A549 (cell line): ENCODE results near the gene TPCN2. TPM values are rescaled to one million over a fixed set of nuclear protein-coding genes. Genes with fewer than 3 reads are reported as not detected.

Source experiments
- ATAC-seq, 2 experiments: fragments of 200-7000 bp in 1 of 2; fragments of >200 bp in 1 of 2; cut with Nextera tagmentation in 1 of 2; cut with Tn5 transposase in 1 of 2; 3 replicates each; pipeline versions ENCODE4 v1.8.0 to v1.9.1; 2018 to 2020; ENCODE audit warnings: mild to moderate bottlenecking in 1 of 2, moderate library complexity in 1 of 2
- CTCF ChIA-PET: fragments of 300-600 bp; sonication (Branson Sonifier 250); formaldehyde crosslinking; extraction: SDS; loops from one replicate; lab custom pipeline; 2021; ENCODE audit warnings: antibody characterized with exemption, inconsistent platforms; lab: Yijun Ruan, JAX
- POLR2A ChIA-PET: fragments of 350-600 bp; formaldehyde crosslinking; extraction: SDS; loops from one replicate; lab custom pipeline; 2021; ENCODE audit warnings: antibody characterized with exemption, inconsistent platforms; lab: Yijun Ruan, JAX
- DNase-seq, 2 experiments: peaks; one replicate each; pipeline versions ENCODE4 v3.0.0 to v3.0.0-alpha.2; 2011 to 2016; ENCODE audit warnings: low read depth in 1 of 2, low spot score in 1 of 2
- FAIRE-seq: peaks from 2 replicates; lab custom pipeline; 2011; peaks lifted over from hg19 to GRCh38; lab: Jason Lieb, UNC
- H3K27ac ChIP-seq, 2 experiments: fragments of >200 bp; sonication (Bioruptor Twin); formaldehyde crosslinking; 3 replicates each; pipeline ENCODE4 v1.5.1; 2016 to 2017
- H3K4me1 ChIP-seq: fragments of >200 bp; sonication (Bioruptor Twin); formaldehyde crosslinking; 3 replicates; pipeline ENCODE4 v1.6.1; 2016
- H3K4me2 ChIP-seq: fragments of >200 bp; sonication (Bioruptor Twin); formaldehyde crosslinking; 3 replicates; pipeline ENCODE4 v1.6.1; 2016
- H3K4me3 ChIP-seq: fragments of >200 bp; sonication (Bioruptor Twin); formaldehyde crosslinking; 3 replicates; pipeline ENCODE4 v1.5.1; 2016
- H3K9me3 ChIP-seq: fragments of >200 bp; sonication (Bioruptor Twin); formaldehyde crosslinking; 3 replicates; pipeline ENCODE4 v1.6.1; 2016
- CBX8 ChIP-seq: fragments of 200-600 bp; sonication (generic); IDR thresholded peaks from 2 replicates; pipeline ENCODE4 v1.6.1; 2016
- CEBPB ChIP-seq, 2 experiments: fragments of >200 bp in 1 of 2; sonication (Bioruptor Twin) in 1 of 2; formaldehyde crosslinking in 1 of 2; IDR thresholded peaks; 2 replicates each; pipeline ENCODE4 v1.6.1; 2012 to 2016
- EHMT2 ChIP-seq: fragments of 200-600 bp; sonication (generic); IDR thresholded peaks from 2 replicates; pipeline ENCODE4 v1.6.1; 2016; ENCODE audit warnings: antibody characterized with exemption, low read depth, mild to moderate bottlenecking, moderate library complexity
- EP300 ChIP-seq, 2 experiments: fragments of >200 bp; sonication (Bioruptor Twin); formaldehyde crosslinking; IDR thresholded peaks; 2 replicates in 1 of 2; 3 replicates in 1 of 2; pipeline ENCODE4 v1.6.1; 2016 to 2017
- ESRRA ChIP-seq: fragments of 150-350 bp; IDR thresholded peaks from 2 replicates; pipeline ENCODE4 v1.6.1; 2014; ENCODE audit warnings: mild to moderate bottlenecking, low read length, borderline replicate concordance
- FOSB ChIP-seq: fragments of 250-450 bp; sonication (Bioruptor Pico); IDR thresholded peaks from 2 replicates; pipeline ENCODE4 v1.5.0; 2020; ENCODE audit warnings: mild to moderate bottlenecking, moderate library complexity
- HEYL ChIP-seq: fragments of 250-450 bp; sonication (Bioruptor Pico); IDR thresholded peaks from 2 replicates; pipeline ENCODE4 v1.8.0; 2021; ENCODE audit warnings: mild to moderate bottlenecking, moderate library complexity
- HOXA7 ChIP-seq: fragments of 250-450 bp; sonication (Bioruptor Pico); IDR thresholded peaks from 2 replicates; pipeline ENCODE4 v1.5.0; 2020; ENCODE audit warnings: mild to moderate bottlenecking, moderate library complexity
- HOXB5 ChIP-seq: fragments of 250-450 bp; sonication (Bioruptor Pico); IDR thresholded peaks from 2 replicates; pipeline ENCODE4 v1.5.0; 2020; ENCODE audit warnings: mild to moderate bottlenecking, moderate library complexity
- JUN ChIP-seq, 2 experiments: fragments of >200 bp; sonication (Bioruptor Twin); formaldehyde crosslinking; IDR thresholded peaks; 2 replicates in 1 of 2; 3 replicates in 1 of 2; pipeline ENCODE4 v1.6.1; 2016 to 2017
- MYC ChIP-seq: IDR thresholded peaks from 2 replicates; pipeline ENCODE4 v1.6.1; 2012; ENCODE audit warnings: mild to moderate bottlenecking, inconsistent platforms, low read length, improper control_type of control experiment, borderline replicate concordance
- POLR2AphosphoS2 ChIP-seq: conservative IDR thresholded peaks from 2 replicates; pipeline ENCODE4 v1.6.1; 2012; ENCODE audit warnings: low read length, improper control_type of control experiment, inconsistent platforms
- RNF2 ChIP-seq: fragments of 200-600 bp; sonication (generic); IDR thresholded peaks from 2 replicates; pipeline ENCODE4 v1.6.1; 2016; ENCODE audit warnings: low read depth, mild to moderate bottlenecking, antibody characterized with exemption, moderate library complexity, borderline replicate concordance
- SREBF2 ChIP-seq: fragments of 450-650 bp; IDR thresholded peaks from 2 replicates; pipeline ENCODE4 v1.6.1; 2014; ENCODE audit warnings: mild to moderate bottlenecking, moderate library complexity
- TFCP2L1 ChIP-seq: fragments of 250-450 bp; sonication (Bioruptor Pico); IDR thresholded peaks from 2 replicates; pipeline ENCODE4 v1.5.0; 2021; ENCODE audit warnings: mild to moderate bottlenecking
- ZSCAN20 ChIP-seq: fragments of 250-450 bp; sonication (Bioruptor Pico); IDR thresholded peaks from 2 replicates; pipeline ENCODE4 v1.8.0; 2022; ENCODE audit warnings: mild to moderate bottlenecking, moderate library complexity
- WGBS: methylation state at CpG from one replicate; pipeline ENCODE4 v1.1.6; 2017; ENCODE audit errors: missing lambda C conversion rate; 5-methylcytosine and 5-hydroxymethylcytosine counted together
- polyA plus RNA-seq, 4 experiments: library from polyadenylated mRNA; depleted of rRNA in 3 of 4; stranded (reverse); fragments of >200 nt; fragmentation: RNase III in 1 of 4; extraction: RNeasy Plus Mini Kit Qiagen cat#74134 plus additional on column Dnase treatment in 1 of 4; gene quantifications; 2 replicates in 3 of 4; 3 replicates in 1 of 4; pipeline ENCODE4 v1.2.3, GENCODE V29; 2011 to 2017
- TF ChIP-seq, protein P1 (sequence below): IDR thresholded peaks from 2 replicates; pipeline ENCODE4 v1.6.1; 2012; ENCODE audit warnings: low read depth, borderline replicate concordance
- TF ChIP-seq, protein P2 (sequence below): IDR thresholded peaks from 2 replicates; pipeline ENCODE4 v1.6.1; 2012
- TF ChIP-seq, protein P3 (sequence below): fragments of >200 bp; sonication (Bioruptor Twin); formaldehyde crosslinking; IDR thresholded peaks from 3 replicates; pipeline ENCODE4 v1.5.1; 2016
- TF ChIP-seq, protein P4 (sequence below): fragments of 250-450 bp; sonication (Bioruptor Pico); IDR thresholded peaks from 2 replicates; pipeline ENCODE4 v1.5.0; 2021; ENCODE audit warnings: mild to moderate bottlenecking, moderate library complexity, borderline replicate concordance
- TF ChIP-seq, protein P5 (sequence below): fragments of 150-350 bp; IDR thresholded peaks from 2 replicates; pipeline ENCODE4 v1.6.1; 2014; ENCODE audit warnings: low read depth, mild to moderate bottlenecking, low read length

The TPCN2 gene
- polyA plus RNA-seq, 2 of the 4 experiments (the other 2 are of a cell fraction), result 8.1 to 8.8 TPM

DNA sequence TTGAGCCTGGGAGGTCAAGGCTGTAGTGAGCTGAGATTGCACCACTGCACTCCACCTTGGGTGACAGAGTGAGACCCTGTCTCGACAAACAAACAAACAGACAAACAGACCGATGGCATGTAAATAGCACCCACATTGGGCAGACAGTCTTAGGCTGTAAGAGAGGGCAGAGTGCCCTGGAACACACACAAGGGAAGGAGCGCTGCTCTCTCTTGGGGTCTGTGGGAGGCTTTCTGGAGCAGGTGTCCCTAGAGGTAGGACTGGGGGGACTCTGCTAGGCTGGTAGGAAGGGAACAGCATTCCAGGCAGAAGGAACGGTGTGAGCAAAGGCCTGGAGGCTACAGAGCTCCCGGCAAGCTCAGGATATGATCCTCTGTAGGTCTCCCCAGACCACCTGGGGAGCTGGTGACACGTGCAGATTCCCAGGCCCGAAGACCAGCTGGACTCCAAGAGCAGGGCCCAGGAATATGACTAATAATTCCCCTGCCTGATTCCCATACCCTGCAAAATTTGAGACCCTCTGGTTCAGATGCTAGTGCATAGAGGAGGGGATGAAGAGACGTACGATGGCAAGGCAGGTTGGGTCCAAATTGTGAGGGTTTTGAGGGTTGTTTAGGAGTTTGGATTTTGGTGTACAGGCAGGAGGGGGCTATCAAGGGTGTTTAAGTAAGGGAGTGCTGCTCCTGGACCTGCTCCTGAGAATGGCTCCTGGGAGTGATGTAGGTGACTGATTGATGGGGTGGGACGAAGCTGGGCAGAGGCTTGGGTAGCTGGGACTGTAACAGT lies 118.6 kb downstream of the TPCN2 start:
- peak; percentile 25 to 54; a peak in 4 of 6 replicates for ATAC-seq
- no peak for DNase-seq
- ChIA-PET POLR2A (no interaction called here), CTCF (interaction anchor here (0.8 to 1.4 kb wide), 3 partner anchors 36 to 476 kb away, joined by 3 to 7 read pairs (median 4); no protein-coding TSS in a partner anchor)
- Histone ChIP-seq H3K27ac (peak overlapping the region; percentile 31 to 75; a peak in 5 of 6 replicates), H3K4me3 (no peak overlapping the region), H3K4me1 (peaks cover 25% of the 10 kb centered on the region), H3K9me3 (peaks cover 3% of the 10 kb centered on the region; the same call in 1 of the 3 replicates), H3K4me2 (peak overlapping the region; percentile 52)
- TF ChIP-seq, protein P1, sequence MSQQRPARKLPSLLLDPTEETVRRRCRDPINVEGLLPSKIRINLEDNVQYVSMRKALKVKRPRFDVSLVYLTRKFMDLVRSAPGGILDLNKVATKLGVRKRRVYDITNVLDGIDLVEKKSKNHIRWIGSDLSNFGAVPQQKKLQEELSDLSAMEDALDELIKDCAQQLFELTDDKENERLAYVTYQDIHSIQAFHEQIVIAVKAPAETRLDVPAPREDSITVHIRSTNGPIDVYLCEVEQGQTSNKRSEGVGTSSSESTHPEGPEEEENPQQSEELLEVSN, result no peak
- WGBS, result 71% methylated on average over 8 of the region's 10 CpGs
- no peak for FAIRE-seq

DNA sequence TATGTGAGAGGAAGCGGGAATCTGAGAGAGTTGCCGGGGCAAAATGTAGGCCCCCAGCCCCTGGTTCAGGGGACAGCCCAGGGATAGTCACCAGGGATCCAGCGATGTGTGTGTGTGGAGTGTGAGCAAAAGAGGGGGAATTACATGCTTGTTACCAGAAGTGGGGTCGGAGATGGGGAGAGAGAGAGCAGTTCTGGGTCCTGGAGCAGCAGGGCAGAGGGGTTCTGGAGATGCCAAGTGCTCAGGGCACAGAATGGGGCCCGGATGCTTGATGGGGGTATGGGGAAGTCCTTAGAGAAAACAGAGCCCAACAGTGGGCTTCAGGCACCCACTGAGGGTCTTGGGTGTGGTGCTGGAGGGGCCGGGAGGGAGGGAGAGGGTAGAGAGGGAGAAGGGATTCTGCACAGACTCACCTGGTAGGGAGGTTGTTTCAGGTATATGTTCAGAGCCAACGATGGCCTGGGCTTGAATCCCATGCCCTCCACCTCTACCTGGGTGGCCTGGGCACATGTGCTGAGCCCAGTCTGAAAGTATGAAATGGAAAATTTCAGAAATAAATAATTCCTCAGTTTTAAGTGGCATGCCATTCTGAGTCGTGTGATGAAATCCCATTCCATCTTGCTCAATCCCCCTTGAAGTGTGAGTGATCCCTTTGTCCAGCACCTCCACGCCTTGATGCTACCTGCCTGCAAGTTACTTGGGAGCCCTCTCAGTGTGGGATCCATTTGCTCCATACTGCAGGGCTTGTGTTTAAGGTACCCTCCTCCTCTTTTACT lies 119.4 kb downstream of the TPCN2 start:
- 71% methylated on average over 9 of the region's 9 CpGs for WGBS
- peak overlapping the region; percentile 31 to 75; a peak in 5 of 6 replicates for H3K27ac ChIP-seq
- peak overlapping the region; percentile 15; the same call in 1 of the 3 replicates for H3K4me2 ChIP-seq
- DNase-seq, result peak in 1 of 2 experiments; percentile 45
- ChIA-PET CTCF (interaction anchor here (1.3 kb wide), 1 partner anchor 45 kb away, joined by 3 read pairs; no protein-coding TSS in a partner anchor), POLR2A (interaction anchor here (0.7 kb wide), 1 partner anchor 54 kb away, joined by 3 read pairs; no protein-coding TSS in a partner anchor)
- no peak for FAIRE-seq
- H3K4me3 ChIP-seq, result no peak overlapping the region
- no peak for ATAC-seq
- H3K4me1 ChIP-seq, result peaks cover 25% of the 10 kb centered on the region
- H3K9me3 ChIP-seq, result peaks cover 3% of the 10 kb centered on the region; the same call in 1 of the 3 replicates
- TF ChIP-seq, protein P2, sequence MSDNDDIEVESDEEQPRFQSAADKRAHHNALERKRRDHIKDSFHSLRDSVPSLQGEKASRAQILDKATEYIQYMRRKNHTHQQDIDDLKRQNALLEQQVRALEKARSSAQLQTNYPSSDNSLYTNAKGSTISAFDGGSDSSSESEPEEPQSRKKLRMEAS, result no peak
- TF ChIP-seq ZSCAN20 (CRISPR knock-in tag) (no peak), FOSB (CRISPR knock-in tag) (no peak), CEBPB (IDR thresholded peaks at IDR 0.05) (peak; percentile 49 to 64; a peak in 3 of 4 replicates), SREBF2 (no peak)
- TF ChIP-seq, protein P3, sequence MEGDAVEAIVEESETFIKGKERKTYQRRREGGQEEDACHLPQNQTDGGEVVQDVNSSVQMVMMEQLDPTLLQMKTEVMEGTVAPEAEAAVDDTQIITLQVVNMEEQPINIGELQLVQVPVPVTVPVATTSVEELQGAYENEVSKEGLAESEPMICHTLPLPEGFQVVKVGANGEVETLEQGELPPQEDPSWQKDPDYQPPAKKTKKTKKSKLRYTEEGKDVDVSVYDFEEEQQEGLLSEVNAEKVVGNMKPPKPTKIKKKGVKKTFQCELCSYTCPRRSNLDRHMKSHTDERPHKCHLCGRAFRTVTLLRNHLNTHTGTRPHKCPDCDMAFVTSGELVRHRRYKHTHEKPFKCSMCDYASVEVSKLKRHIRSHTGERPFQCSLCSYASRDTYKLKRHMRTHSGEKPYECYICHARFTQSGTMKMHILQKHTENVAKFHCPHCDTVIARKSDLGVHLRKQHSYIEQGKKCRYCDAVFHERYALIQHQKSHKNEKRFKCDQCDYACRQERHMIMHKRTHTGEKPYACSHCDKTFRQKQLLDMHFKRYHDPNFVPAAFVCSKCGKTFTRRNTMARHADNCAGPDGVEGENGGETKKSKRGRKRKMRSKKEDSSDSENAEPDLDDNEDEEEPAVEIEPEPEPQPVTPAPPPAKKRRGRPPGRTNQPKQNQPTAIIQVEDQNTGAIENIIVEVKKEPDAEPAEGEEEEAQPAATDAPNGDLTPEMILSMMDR, result no peak

DNA sequence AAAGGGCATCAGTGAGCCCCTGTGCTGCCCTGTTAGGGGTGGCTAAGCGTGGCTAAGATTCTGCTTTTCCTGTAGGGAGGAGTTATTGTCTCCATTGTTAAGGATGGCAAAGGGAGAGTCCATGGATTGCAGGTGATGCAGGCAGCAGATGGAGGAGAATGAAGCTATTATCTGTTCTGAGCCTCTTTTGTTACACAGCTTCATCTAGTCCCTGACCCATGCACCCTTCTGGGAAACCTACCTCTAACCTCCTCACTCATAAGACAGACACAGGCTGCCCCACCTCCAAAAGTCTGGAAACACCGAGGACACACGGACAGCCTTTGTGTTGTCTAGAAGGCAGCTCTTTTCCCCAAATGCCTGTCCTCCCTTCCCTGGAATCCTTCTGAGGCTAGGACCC lies 120.7 kb downstream of the TPCN2 start:
- Histone ChIP-seq H3K4me2 (no peak overlapping the region), H3K27ac (peak overlapping the region in 1 of 2 experiments; percentile 12; a peak in 1 of 6 replicates), H3K4me3 (no peak overlapping the region), H3K9me3 (no peaks in the 10 kb centered on the region), H3K4me1 (peaks cover 25% of the 10 kb centered on the region)
- 87% methylated on average over 3 of the region's 3 CpGs for WGBS
- DNase-seq, result no peak
- no peak for ATAC-seq
- ChIA-PET POLR2A (no interaction called here), CTCF (interaction anchor here (0.7 to 2.6 kb wide), 5 partner anchors 12 to 474 kb away, joined by 3 to 9 read pairs (median 3); no protein-coding TSS in a partner anchor)
- no peak for FAIRE-seq
- TF ChIP-seq ESRRA (no peak), MYC (no peak), POLR2AphosphoS2 (no peak), HEYL (CRISPR knock-in tag) (no peak), RNF2 (no peak), CBX8 (no peak), TFCP2L1 (CRISPR knock-in tag) (no peak), HOXB5 (no peak), EP300 (IDR thresholded peaks at IDR 0.05) (no peak), JUN (IDR thresholded peaks at IDR 0.05) (no peak), HOXA7 (CRISPR knock-in tag) (no peak), EHMT2 (no peak)
- TF ChIP-seq, protein P4, sequence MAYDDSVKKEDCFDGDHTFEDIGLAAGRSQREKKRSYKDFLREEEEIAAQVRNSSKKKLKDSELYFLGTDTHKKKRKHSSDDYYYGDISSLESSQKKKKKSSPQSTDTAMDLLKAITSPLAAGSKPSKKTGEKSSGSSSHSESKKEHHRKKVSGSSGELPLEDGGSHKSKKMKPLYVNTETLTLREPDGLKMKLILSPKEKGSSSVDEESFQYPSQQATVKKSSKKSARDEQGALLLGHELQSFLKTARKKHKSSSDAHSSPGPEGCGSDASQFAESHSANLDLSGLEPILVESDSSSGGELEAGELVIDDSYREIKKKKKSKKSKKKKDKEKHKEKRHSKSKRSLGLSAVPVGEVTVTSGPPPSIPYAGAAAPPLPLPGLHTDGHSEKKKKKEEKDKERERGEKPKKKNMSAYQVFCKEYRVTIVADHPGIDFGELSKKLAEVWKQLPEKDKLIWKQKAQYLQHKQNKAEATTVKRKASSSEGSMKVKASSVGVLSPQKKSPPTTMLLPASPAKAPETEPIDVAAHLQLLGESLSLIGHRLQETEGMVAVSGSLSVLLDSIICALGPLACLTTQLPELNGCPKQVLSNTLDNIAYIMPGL (CRISPR knock-in tag), result no peak
- TF ChIP-seq, protein P5, sequence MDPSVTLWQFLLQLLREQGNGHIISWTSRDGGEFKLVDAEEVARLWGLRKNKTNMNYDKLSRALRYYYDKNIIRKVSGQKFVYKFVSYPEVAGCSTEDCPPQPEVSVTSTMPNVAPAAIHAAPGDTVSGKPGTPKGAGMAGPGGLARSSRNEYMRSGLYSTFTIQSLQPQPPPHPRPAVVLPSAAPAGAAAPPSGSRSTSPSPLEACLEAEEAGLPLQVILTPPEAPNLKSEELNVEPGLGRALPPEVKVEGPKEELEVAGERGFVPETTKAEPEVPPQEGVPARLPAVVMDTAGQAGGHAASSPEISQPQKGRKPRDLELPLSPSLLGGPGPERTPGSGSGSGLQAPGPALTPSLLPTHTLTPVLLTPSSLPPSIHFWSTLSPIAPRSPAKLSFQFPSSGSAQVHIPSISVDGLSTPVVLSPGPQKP, result no peak
